ENCODE measurements around the gene TRIM42. TPM values are rescaled to one million over a fixed set of nuclear protein-coding genes. Genes with fewer than 3 reads are reported as not detected.

Gene TRIM42
- total RNA-seq, 3 donors from 2014 or later = not detected

- Histone ChIP-seq H3K9me3 (no peaks in the 10 kb centered on the region), H3K36me3 (no peaks in the 10 kb centered on the region), H3K27ac (no peak overlapping the region), H3K4me3 (no peak overlapping the region), H3K27me3 (no peaks in the 10 kb centered on the region), H3K4me1 (no peaks in the 10 kb centered on the region)
- no peak for DNase-seq (ENCODE audit: low spot score in 2 of 2)
- TF ChIP-seq CTCF (IDR thresholded peaks at IDR 0.05) (no peak), POLR2AphosphoS5 (IDR thresholded peaks at IDR 0.05) (no peak), POLR2A (IDR thresholded peaks at IDR 0.05) (no peak)
- intact Hi-C loops (cut with DNase I; ENCODE audit: low total_unique reads) = no loop called here
These were observed 47.3 kb downstream of the TRIM42 start for GRCh38 chr3:140724856-140725812.

GRCh38 chr3:140726066-140726465 is 48.2 kb downstream of the TRIM42 start:
- Histone ChIP-seq H3K9me3 (no peaks in the 10 kb centered on the region), H3K27ac (no peak overlapping the region), H3K36me3 (no peaks in the 10 kb centered on the region), H3K27me3 (no peaks in the 10 kb centered on the region), H3K4me1 (no peaks in the 10 kb centered on the region), H3K4me3 (no peak overlapping the region)
- intact Hi-C loops (cut with DNase I; ENCODE audit: low total_unique reads) = no loop called here
- no peak for TF ChIP-seq POLR2AphosphoS5 (IDR thresholded peaks at IDR 0.05)
- TF ChIP-seq CTCF (IDR thresholded peaks at IDR 0.05) = no peak
- no peak for TF ChIP-seq POLR2A (IDR thresholded peaks at IDR 0.05)
- DNase-seq (ENCODE audit: low spot score in 2 of 2) = no peak

- Histone ChIP-seq H3K9me3 (no peaks in the 10 kb centered on the region), H3K36me3 (no peaks in the 10 kb centered on the region), H3K4me3 (no peak overlapping the region), H3K27me3 (no peaks in the 10 kb centered on the region), H3K4me1 (no peaks in the 10 kb centered on the region), H3K27ac (no peak overlapping the region)
- intact Hi-C loops (cut with DNase I; ENCODE audit: low total_unique reads) = no loop called here
- TF ChIP-seq POLR2A (IDR thresholded peaks at IDR 0.05) = no peak
- no peak for TF ChIP-seq POLR2AphosphoS5 (IDR thresholded peaks at IDR 0.05)
- no peak for TF ChIP-seq CTCF (IDR thresholded peaks at IDR 0.05)
- no peak for DNase-seq (ENCODE audit: low spot score in 2 of 2)
These were observed 50.0 kb downstream of the TRIM42 start for GRCh38 chr3:140727886-140728285.

GRCh38 chr3:140731440-140732119 is 53.7 kb downstream of the TRIM42 start:
- H3K36me3 ChIP-seq = no peaks in the 10 kb centered on the region
- TF ChIP-seq POLR2A (IDR thresholded peaks at IDR 0.05) (no peak), CTCF (IDR thresholded peaks at IDR 0.05) (no peak), POLR2AphosphoS5 (IDR thresholded peaks at IDR 0.05) (no peak)
- no peaks in the 10 kb centered on the region for H3K4me1 ChIP-seq
- no peaks in the 10 kb centered on the region for H3K9me3 ChIP-seq
- H3K27me3 ChIP-seq = no peaks in the 10 kb centered on the region
- H3K4me3 ChIP-seq = no peak overlapping the region
- intact Hi-C loops (cut with DNase I; ENCODE audit: low total_unique reads) = no loop called here
- no peak overlapping the region for H3K27ac ChIP-seq
- DNase-seq (ENCODE audit: low spot score in 2 of 2) = no peak

GRCh38 chr3:140733623-140734022 is 55.8 kb downstream of the TRIM42 start:
- Histone ChIP-seq H3K4me3 (no peak overlapping the region), H3K9me3 (no peaks in the 10 kb centered on the region), H3K4me1 (no peaks in the 10 kb centered on the region), H3K36me3 (no peaks in the 10 kb centered on the region), H3K27ac (no peak overlapping the region), H3K27me3 (no peaks in the 10 kb centered on the region)
- TF ChIP-seq CTCF (IDR thresholded peaks at IDR 0.05) = no peak
- TF ChIP-seq POLR2A (IDR thresholded peaks at IDR 0.05) = no peak
- no peak for TF ChIP-seq POLR2AphosphoS5 (IDR thresholded peaks at IDR 0.05)
- DNase-seq (ENCODE audit: low spot score in 2 of 2) = no peak
- intact Hi-C loops (cut with DNase I; ENCODE audit: low total_unique reads) = no loop called here

All from breast epithelium (tissue), 4 donors.